Measurements from ENCODE around the gene DDIT4.

Gene DDIT4

GRCh38 chr10:72315611-72316385 is 42.1 kb downstream of the DDIT4 start:
- Histone ChIP-seq H3K27me3 (ENCODE audit: insufficient read depth, poor library complexity, severe bottlenecking) (no peaks in the 10 kb centered on the region), H3K27ac (replicated peaks) (peak overlapping the region; percentile 96), H3K4me3 (replicated peaks; ENCODE audit: insufficient read depth, low read length) (no peak overlapping the region)
- TF ChIP-seq SPI1 (IDR thresholded peaks at IDR 0.05; ENCODE audit: borderline replicate concordance, low read depth) (no peak), CTCF (IDR thresholded peaks at IDR 0.05; ENCODE audit: insufficient read depth, low read length) (no peak), GABPA (IDR thresholded peaks at IDR 0.05; ENCODE audit: low read depth) (no peak), POLR2AphosphoS5 (IDR thresholded peaks at IDR 0.05; ENCODE audit: low read depth) (no peak), REST (IDR thresholded peaks at IDR 0.05; ENCODE audit: insufficient replicate concordance, low read depth) (no peak)
- DNase-seq (ENCODE audit: low read depth in 1 of 2, low spot score in 1 of 2): no peak

- peak overlapping the region; percentile 96 for H3K27ac ChIP-seq (replicated peaks)
- no peak for TF ChIP-seq REST (IDR thresholded peaks at IDR 0.05; ENCODE audit: insufficient replicate concordance, low read depth)
- TF ChIP-seq GABPA (IDR thresholded peaks at IDR 0.05; ENCODE audit: low read depth): no peak
- TF ChIP-seq CTCF (IDR thresholded peaks at IDR 0.05; ENCODE audit: insufficient read depth, low read length): no peak
- H3K4me3 ChIP-seq (replicated peaks; ENCODE audit: insufficient read depth, low read length): no peak overlapping the region
- H3K27me3 ChIP-seq (ENCODE audit: insufficient read depth, poor library complexity, severe bottlenecking): no peaks in the 10 kb centered on the region
- no peak for DNase-seq (ENCODE audit: low read depth in 1 of 2, low spot score in 1 of 2)
Measured at GRCh38 chr10:72316386-72316700, 42.6 kb downstream of the DDIT4 start.

GRCh38 chr10:72316748-72317435 is 43.2 kb downstream of the DDIT4 start:
- Histone ChIP-seq H3K27me3 (ENCODE audit: insufficient read depth, poor library complexity, severe bottlenecking) (no peaks in the 10 kb centered on the region), H3K4me3 (replicated peaks; ENCODE audit: insufficient read depth, low read length) (no peak overlapping the region), H3K27ac (replicated peaks) (peak overlapping the region; percentile 96)
- peak in 1 of 2 experiments; percentile 91 for DNase-seq (ENCODE audit: low read depth in 1 of 2, low spot score in 1 of 2)
- peak; percentile 98 for TF ChIP-seq POLR2AphosphoS5 (IDR thresholded peaks at IDR 0.05; ENCODE audit: low read depth)
- TF ChIP-seq GABPA (IDR thresholded peaks at IDR 0.05; ENCODE audit: low read depth): peak; percentile 45; the same call in 1 of the 2 replicates
- no peak for TF ChIP-seq CTCF (IDR thresholded peaks at IDR 0.05; ENCODE audit: insufficient read depth, low read length)

All from HL-60 (cell line).